LNCaP clone FGC (cell line): ENCODE results near the gene HOXC4.
A peak's percentile ranks its signal among the peaks of the same experiment; 100 is the strongest.

Experiments used
- DNase-seq: peaks from one replicate; pipeline ENCODE4 v3.0.0-alpha.2; 2011; ENCODE audit warnings: low read depth
- H3K4me3 ChIP-seq: 2 replicates; pipeline ENCODE4 v1.5.1; 2011; ENCODE audit warnings: mild to moderate bottlenecking, low read depth, low read length, control low read depth
- CTCF ChIP-seq: IDR thresholded peaks from 2 replicates; pipeline ENCODE4 v1.5.1; 2012; ENCODE audit warnings: mild to moderate bottlenecking; ENCODE audit not compliant: control insufficient read depth, insufficient read depth; ENCODE audit errors: extremely low read depth

Gene HOXC4

GRCh38 chr12:54032086-54032619, 21.5 kb upstream of the HOXC4 start:
- H3K4me3 ChIP-seq: no peak overlapping the region
- 0 out of 2 replicates have a peak, but pooled peaks have one; percentile 1 for TF ChIP-seq CTCF
- DNase-seq: no peak

GRCh38 chr12:54032627-54033100, 21.0 kb upstream of the HOXC4 start, which contains the start of gene HOXC5:
TSS of gene HOXC5 (plus strand) at chr12:54033050. CDS start at chr12:54033123, 73 bp downstream.
- H3K4me3 ChIP-seq: peak within 1 kb of the TSS; percentile 31
- peak; percentile 86 for TF ChIP-seq CTCF
- peak; percentile 71 for DNase-seq

- H3K4me3 ChIP-seq: peak overlapping the region; percentile 31
- no peak for TF ChIP-seq CTCF
- peak; percentile 85 for DNase-seq
Observed at GRCh38 chr12:54033106-54033979, 20.3 kb upstream of the HOXC4 start.

- H3K4me3 ChIP-seq: peak overlapping the region; percentile 31
- no peak for DNase-seq
- no peak for TF ChIP-seq CTCF
Observed at GRCh38 chr12:54033980-54034784, 19.5 kb upstream of the HOXC4 start.

- TF ChIP-seq CTCF: no peak
- H3K4me3 ChIP-seq: no peak overlapping the region
- DNase-seq: no peak
Observed at GRCh38 chr12:54034785-54035310, 18.8 kb upstream of the HOXC4 start.

- H3K4me3 ChIP-seq: no peak overlapping the region
- TF ChIP-seq CTCF: no peak
- no peak for DNase-seq
Observed at GRCh38 chr12:54035568-54036264, 17.9 kb upstream of the HOXC4 start.
